Colonic mucosa (tissue), 4 donors: ENCODE measurements around the gene CCDC18. TPM values are rescaled to one million over a fixed set of nuclear protein-coding genes. Genes with fewer than 3 reads are reported as not detected.

Experiments
- DNase-seq: peaks from one replicate; pipeline ENCODE4 v3.0.0-alpha.2; 2020
- H3K27ac ChIP-seq: fragments of 200-600 bp; one replicate; pipeline ENCODE4 v1.8.0; 2021
- H3K27me3 ChIP-seq: fragments of 200-600 bp; one replicate; pipeline ENCODE4 v1.8.0; 2021
- H3K36me3 ChIP-seq: fragments of 200-600 bp; one replicate; pipeline ENCODE4 v1.8.0; 2021
- H3K4me1 ChIP-seq: fragments of 200-600 bp; one replicate; pipeline ENCODE4 v1.8.0; 2021; ENCODE audit warnings: mild to moderate bottlenecking
- H3K4me3 ChIP-seq: fragments of 200-600 bp; one replicate; pipeline ENCODE4 v1.8.0; 2021
- H3K9ac ChIP-seq, 2 donors: one replicate each; pipeline ENCODE4 v1.7.0; 2013; ENCODE audit warnings: control low read depth in 2 of 2, low read depth in 2 of 2, low read length in 2 of 2
- H3K9me3 ChIP-seq: fragments of 200-600 bp; one replicate; pipeline ENCODE4 v1.8.0; 2021
- intact Hi-C: fragments of 100-400 bp; cut with DNase I; formaldehyde crosslinking; loops from one replicate; pipeline ENCODE4 v1.14.1; 2022
- total RNA-seq, 2 donors: library from RNA; stranded (reverse); fragmentation: NEBNext Ultra II Directional in 1 of 2; extraction: Animal tissue kit (Norgen Biotek cat#: 25700) in 1 of 2; gene quantifications; one replicate each; pipeline ENCODE4 v1.2.1, GENCODE V29; 2021
- TF ChIP-seq, protein P1 (sequence below): fragments of 200-600 bp; IDR thresholded peaks from one replicate; pipeline ENCODE4 v1.8.0; 2022; ENCODE audit warnings: antibody characterized with exemption, mild to moderate bottlenecking
- donor health status: healthy.
- donor health status: DM: no; HTN: no; CAD: no.
- donor health status: DM: no; HTN: no; CAD: no.

Gene CCDC18
- total RNA-seq, 2 donors from 2014 or later = 4.2 to 7.6 TPM

DNA sequence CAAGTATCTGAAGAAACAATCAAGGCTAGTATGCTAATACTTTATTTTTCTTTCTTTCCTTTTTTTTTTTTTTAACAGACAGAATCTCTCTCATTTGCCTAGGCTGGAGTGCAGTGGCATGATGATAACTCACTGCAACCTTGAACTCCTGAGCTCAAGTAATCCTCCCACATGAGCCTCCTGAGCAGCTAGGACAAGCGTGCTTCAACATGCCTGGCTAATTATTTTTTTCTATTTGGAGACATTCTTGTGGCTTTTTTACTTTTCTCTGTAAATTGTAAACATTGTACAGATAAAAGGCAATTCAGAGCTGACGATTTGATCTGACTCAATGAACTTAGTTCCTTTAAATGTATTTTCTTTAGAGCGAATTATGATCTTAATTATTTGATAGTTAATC is 41.4 kb downstream of the CCDC18 start:
- H3K36me3 ChIP-seq = no peaks in the 10 kb centered on the region
- no peaks in the 10 kb centered on the region for H3K27me3 ChIP-seq
- no peak overlapping the region for H3K9ac ChIP-seq
- H3K4me3 ChIP-seq = no peak overlapping the region
- no peaks in the 10 kb centered on the region for H3K9me3 ChIP-seq
- H3K4me1 ChIP-seq = no peaks in the 10 kb centered on the region
- no peak overlapping the region for H3K27ac ChIP-seq
- intact Hi-C loops = no loop called here
- DNase-seq = no peak
- TF ChIP-seq, protein P1, sequence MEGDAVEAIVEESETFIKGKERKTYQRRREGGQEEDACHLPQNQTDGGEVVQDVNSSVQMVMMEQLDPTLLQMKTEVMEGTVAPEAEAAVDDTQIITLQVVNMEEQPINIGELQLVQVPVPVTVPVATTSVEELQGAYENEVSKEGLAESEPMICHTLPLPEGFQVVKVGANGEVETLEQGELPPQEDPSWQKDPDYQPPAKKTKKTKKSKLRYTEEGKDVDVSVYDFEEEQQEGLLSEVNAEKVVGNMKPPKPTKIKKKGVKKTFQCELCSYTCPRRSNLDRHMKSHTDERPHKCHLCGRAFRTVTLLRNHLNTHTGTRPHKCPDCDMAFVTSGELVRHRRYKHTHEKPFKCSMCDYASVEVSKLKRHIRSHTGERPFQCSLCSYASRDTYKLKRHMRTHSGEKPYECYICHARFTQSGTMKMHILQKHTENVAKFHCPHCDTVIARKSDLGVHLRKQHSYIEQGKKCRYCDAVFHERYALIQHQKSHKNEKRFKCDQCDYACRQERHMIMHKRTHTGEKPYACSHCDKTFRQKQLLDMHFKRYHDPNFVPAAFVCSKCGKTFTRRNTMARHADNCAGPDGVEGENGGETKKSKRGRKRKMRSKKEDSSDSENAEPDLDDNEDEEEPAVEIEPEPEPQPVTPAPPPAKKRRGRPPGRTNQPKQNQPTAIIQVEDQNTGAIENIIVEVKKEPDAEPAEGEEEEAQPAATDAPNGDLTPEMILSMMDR = no peak

DNA sequence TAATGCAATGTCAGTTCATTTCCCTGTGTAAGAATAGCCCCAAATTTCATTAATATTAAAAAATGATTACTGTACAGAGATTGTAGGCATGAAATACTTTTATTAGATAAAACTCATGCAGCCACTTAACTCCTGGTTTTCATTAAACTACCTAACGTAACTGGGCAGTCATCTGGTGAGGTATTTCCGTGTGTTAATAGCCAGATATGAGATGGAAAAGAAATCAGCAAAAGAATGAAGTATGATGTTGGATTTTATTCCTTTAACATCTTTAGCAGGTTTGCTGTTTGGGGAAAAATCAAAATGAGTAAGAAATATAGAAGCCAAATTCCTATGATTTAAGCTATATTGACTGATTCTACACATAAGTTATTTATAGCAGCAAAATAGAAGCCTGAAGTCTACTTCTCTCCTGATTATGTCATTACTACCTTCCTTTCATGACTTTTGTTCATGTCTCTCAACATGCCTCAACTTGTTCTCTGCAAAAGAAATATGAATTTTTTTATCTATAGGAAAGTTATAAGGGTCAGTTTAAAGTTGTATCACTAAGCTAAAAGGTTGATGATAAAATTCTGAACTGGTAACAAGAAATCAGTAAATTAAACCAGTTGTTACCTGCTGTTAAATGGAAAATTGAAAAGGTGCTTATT is 42.6 kb downstream of the CCDC18 start:
- intact Hi-C loops = no loop called here
- Histone ChIP-seq H3K4me3 (no peak overlapping the region), H3K27ac (no peak overlapping the region), H3K27me3 (no peaks in the 10 kb centered on the region), H3K9ac (no peak overlapping the region), H3K4me1 (no peaks in the 10 kb centered on the region), H3K9me3 (no peaks in the 10 kb centered on the region), H3K36me3 (no peaks in the 10 kb centered on the region)
- TF ChIP-seq, protein P1 = no peak
- no peak for DNase-seq

DNA sequence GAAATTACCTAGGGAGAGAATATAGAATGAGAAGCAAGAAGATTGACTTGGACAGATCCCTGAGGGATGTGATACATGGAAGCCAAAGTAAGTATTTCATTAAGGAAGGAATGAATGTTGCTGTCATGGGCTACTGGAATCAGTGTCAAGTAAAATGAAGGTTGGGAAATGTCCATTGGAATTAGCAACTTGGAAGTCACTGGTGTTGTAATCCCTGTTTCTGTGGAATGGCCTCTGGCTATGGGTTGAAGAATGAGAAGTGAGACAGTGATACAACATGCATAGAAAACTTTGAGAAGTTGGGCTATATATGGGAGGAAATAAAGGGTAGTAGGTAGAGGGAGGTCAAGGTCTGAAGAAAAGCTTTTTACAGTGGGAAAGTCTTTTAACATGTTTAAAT is 54.7 kb downstream of the CCDC18 start:
- Histone ChIP-seq H3K27ac (no peak overlapping the region), H3K9ac (no peak overlapping the region), H3K4me3 (no peak overlapping the region), H3K27me3 (no peaks in the 10 kb centered on the region), H3K36me3 (no peaks in the 10 kb centered on the region), H3K4me1 (no peaks in the 10 kb centered on the region), H3K9me3 (no peaks in the 10 kb centered on the region)
- DNase-seq = no peak
- intact Hi-C loops = no loop called here
- TF ChIP-seq, protein P1 = no peak

DNA sequence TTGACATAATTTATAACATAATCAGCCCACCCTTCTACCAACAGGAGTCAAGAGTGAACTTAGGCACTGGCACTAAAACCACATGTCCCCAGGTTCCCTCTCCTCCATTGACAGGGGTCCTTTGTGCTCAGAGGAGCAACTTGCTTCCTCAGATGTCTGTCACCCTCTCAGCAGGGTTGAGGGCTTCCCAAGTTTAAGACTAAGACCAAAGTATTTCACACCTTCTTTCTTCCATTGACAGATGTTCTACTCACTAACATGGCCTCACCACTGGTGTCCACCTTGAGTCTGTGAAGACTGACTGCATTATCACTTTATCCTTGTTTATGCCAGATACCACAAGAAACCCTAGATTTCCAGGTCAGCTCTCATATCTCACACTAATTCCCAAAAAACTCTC is 56.5 kb downstream of the CCDC18 start:
- Histone ChIP-seq H3K9me3 (no peaks in the 10 kb centered on the region), H3K9ac (no peak overlapping the region), H3K36me3 (no peaks in the 10 kb centered on the region), H3K4me1 (no peaks in the 10 kb centered on the region), H3K4me3 (no peak overlapping the region), H3K27me3 (no peaks in the 10 kb centered on the region), H3K27ac (no peak overlapping the region)
- TF ChIP-seq, protein P1 = no peak
- no peak for DNase-seq
- intact Hi-C loops = no loop called here

DNA sequence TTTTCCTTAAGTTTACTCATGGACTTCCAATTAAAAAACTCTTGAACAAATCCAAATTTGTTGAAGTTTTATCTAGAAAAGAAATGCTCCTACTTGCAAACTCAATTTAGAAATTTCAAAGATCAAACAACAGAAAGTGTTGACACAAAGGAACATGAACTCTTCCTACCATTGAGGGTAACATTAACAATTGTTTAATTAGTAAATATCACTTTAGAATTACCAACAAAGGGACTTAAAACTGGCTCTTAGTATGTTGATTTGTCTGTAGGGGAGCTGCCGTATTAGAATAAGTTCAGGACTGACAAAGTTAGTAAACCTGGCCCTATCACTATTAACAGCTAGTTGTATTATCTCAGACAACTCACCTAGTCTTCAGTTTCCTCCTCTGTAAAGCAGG is 57.9 kb downstream of the CCDC18 start:
- H3K9ac ChIP-seq = no peak overlapping the region

More for the DNA sequence above, 57.9 kb downstream of the CCDC18 start:
- no peak overlapping the region for H3K4me3 ChIP-seq
- intact Hi-C loops = no loop called here
- no peaks in the 10 kb centered on the region for H3K27me3 ChIP-seq
- no peak for DNase-seq
- H3K36me3 ChIP-seq = no peaks in the 10 kb centered on the region
- H3K27ac ChIP-seq = no peak overlapping the region
- no peaks in the 10 kb centered on the region for H3K4me1 ChIP-seq
- TF ChIP-seq, protein P1 = no peak
- no peaks in the 10 kb centered on the region for H3K9me3 ChIP-seq
